Spleen (tissue), 7 donors: ENCODE measurements around the gene GRHPR.

Experiments used
- POLR2A ChIP-seq, 3 donors: fragments of 450-650 bp; IDR thresholded peaks; one replicate each; pipeline ENCODE4 v1.5.1; 2017; ENCODE audit warnings: antibody characterized with exemption in 3 of 3, mild to moderate bottlenecking in 1 of 3
- TF ChIP-seq, protein P1 (sequence below), 11 experiments: fragments of 200-600 bp in 7 of 11; fragments of 450-650 bp in 4 of 11; sonication (generic) in 4 of 11; IDR thresholded peaks in 8 of 11; conservative IDR thresholded peaks in 3 of 11; 1 replicate in 7 of 11; 2 replicates in 4 of 11; pipeline versions ENCODE4 v1.4.0 to v1.8.0; 2016 to 2021; ENCODE audit warnings: antibody characterized with exemption in 11 of 11, inconsistent platforms in 4 of 11, mild to moderate bottlenecking in 1 of 11
- donor health status: DM: no; HTN: no; CAD: no; lungs with moderate emphysema.
- donor health status: DM: no; HTN: no; CAD: no.
- donor health status: DM: no; HTN: no; CAD: no.

- TF ChIP-seq POLR2A (IDR thresholded peaks at IDR 0.05): no peak
- TF ChIP-seq, protein P1, sequence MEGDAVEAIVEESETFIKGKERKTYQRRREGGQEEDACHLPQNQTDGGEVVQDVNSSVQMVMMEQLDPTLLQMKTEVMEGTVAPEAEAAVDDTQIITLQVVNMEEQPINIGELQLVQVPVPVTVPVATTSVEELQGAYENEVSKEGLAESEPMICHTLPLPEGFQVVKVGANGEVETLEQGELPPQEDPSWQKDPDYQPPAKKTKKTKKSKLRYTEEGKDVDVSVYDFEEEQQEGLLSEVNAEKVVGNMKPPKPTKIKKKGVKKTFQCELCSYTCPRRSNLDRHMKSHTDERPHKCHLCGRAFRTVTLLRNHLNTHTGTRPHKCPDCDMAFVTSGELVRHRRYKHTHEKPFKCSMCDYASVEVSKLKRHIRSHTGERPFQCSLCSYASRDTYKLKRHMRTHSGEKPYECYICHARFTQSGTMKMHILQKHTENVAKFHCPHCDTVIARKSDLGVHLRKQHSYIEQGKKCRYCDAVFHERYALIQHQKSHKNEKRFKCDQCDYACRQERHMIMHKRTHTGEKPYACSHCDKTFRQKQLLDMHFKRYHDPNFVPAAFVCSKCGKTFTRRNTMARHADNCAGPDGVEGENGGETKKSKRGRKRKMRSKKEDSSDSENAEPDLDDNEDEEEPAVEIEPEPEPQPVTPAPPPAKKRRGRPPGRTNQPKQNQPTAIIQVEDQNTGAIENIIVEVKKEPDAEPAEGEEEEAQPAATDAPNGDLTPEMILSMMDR (IDR thresholded peaks at IDR 0.05 in 8 of 11, conservative IDR thresholded peaks at IDR 0.05 in 3 of 11): no peak
Measured at GRCh38 chr9:37377688-37378612, 44.5 kb upstream of the GRHPR start.
